ENCODE results near the gene CANT1. TPM values are rescaled to one million over a fixed set of nuclear protein-coding genes. Genes with fewer than 3 reads are reported as not detected.

Gene CANT1
- total and polyA plus RNA-seq, 9 of the 15 experiments (the other 6 are each of a cell fraction or from before 2014, with no cell fraction given) = 2.7 to 66.4 (median 22.5) TPM

GRCh38 chr17:79002796-79003593 lies 6.6 kb downstream of the CANT1 start:
- Histone ChIP-seq H3K36me3 (ENCODE audit: control insufficient read depth, insufficient read depth, low read length) (peaks cover 45% of the 10 kb centered on the region; the same call in 2 of the 3 replicates), H2AFZ (ENCODE audit: low read depth, low read length) (no peak overlapping the region), H3K9ac (ENCODE audit: insufficient read depth in 1 of 2, low read depth in 2 of 2, low read length in 2 of 2) (peak overlapping the region in 1 of 2 experiments; percentile 61; a peak in 1 of 4 replicates), H3K4me2 (ENCODE audit: insufficient read depth, low read length) (no peak overlapping the region), H3K4me3 (no peak overlapping the region), H3K27ac (ENCODE audit: extremely low read depth, low read depth, low read length) (no peak overlapping the region), H4K20me1 (replicated peaks; ENCODE audit: control insufficient read depth, insufficient read depth, low read length) (peaks cover 26% of the 10 kb centered on the region), H3K9me3 (replicated peaks; ENCODE audit: control insufficient read depth, insufficient read depth, low read depth, low read length) (no peaks in the 10 kb centered on the region), H3K27me3 (ENCODE audit: control insufficient read depth in 2 of 2, insufficient read depth in 2 of 2, low read length in 2 of 2) (no peaks in the 10 kb centered on the region), H3K79me2 (ENCODE audit: control insufficient read depth, insufficient read depth, low read length) (peaks cover 59% of the 10 kb centered on the region), H3K4me1 (replicated peaks in 1 of 2; ENCODE audit: control insufficient read depth in 2 of 2, insufficient read depth in 2 of 2, low read length in 2 of 2) (peaks cover 0 to 13% of the 10 kb centered on the region in 2 experiments; a peak in 3 of 5 replicates), H3K9me1 (ENCODE audit: control insufficient read depth, insufficient read depth, low read length) (peaks cover 11% of the 10 kb centered on the region)
- intact Hi-C loops (cut with micrococcal nuclease) (no loop called here), in situ Hi-C loops (cut with MboI) (no loop called here)
- FAIRE-seq (no peak), DNase-seq (ENCODE audit: extremely low read depth in 1 of 4, low spot score in 3 of 4) (no peak), ATAC-seq (no peak)
- ChIA-PET POLR2A (interaction anchor here (0.6 to 1.0 kb wide), 2 partner anchors 43 to 1224 kb away, joined by 3 read pairs; no protein-coding TSS in a partner anchor), CTCF (ENCODE audit: low intra/inter-chr PET ratio) (no interaction called here)
- TF ChIP-seq ZNF253 (CRISPR knock-in tag; conservative IDR thresholded peaks at IDR 0.05) = no peak
- TF ChIP-seq ZBTB8A (IDR thresholded peaks at IDR 0.05; ENCODE audit: partially characterized antibody) = no peak
- TF ChIP-seq ZNF143 (CRISPR knock-in tag; IDR thresholded peaks at IDR 0.05) = no peak
- 89% methylated on average over 20 of the region's 20 CpGs for WGBS (ENCODE audit: insufficient coverage, low coverage, missing lambda C conversion rate)
- no TSS peak for BruUV-seq (replicated peaks)

GRCh38 chr17:79002291-79002690 lies 7.3 kb downstream of the CANT1 start:
- ATAC-seq = no peak
- POLR2A ChIA-PET = interaction anchor here (0.6 to 1.4 kb wide), 3 partner anchors 11 to 1223 kb away, joined by 3 to 4 read pairs (median 3); partner anchors contain the start of gene ENGASE
- Histone ChIP-seq H3K9me1 (ENCODE audit: control insufficient read depth, insufficient read depth, low read length) (peaks cover 8% of the 10 kb centered on the region), H3K79me2 (ENCODE audit: control insufficient read depth, insufficient read depth, low read length) (peaks cover 52% of the 10 kb centered on the region), H3K9me3 (replicated peaks; ENCODE audit: control insufficient read depth, insufficient read depth, low read depth, low read length) (no peaks in the 10 kb centered on the region), H3K9ac (ENCODE audit: insufficient read depth in 1 of 2, low read depth in 2 of 2, low read length in 2 of 2) (no peak overlapping the region), H3K27ac (ENCODE audit: extremely low read depth, low read depth, low read length) (no peak overlapping the region), H4K20me1 (replicated peaks; ENCODE audit: control insufficient read depth, insufficient read depth, low read length) (peaks cover 26% of the 10 kb centered on the region), H3K4me1 (replicated peaks in 1 of 2; ENCODE audit: control insufficient read depth in 2 of 2, insufficient read depth in 2 of 2, low read length in 2 of 2) (peaks cover 0 to 10% of the 10 kb centered on the region in 2 experiments; a peak in 3 of 5 replicates), H3K4me3 (no peak overlapping the region), H2AFZ (ENCODE audit: low read depth, low read length) (no peak overlapping the region), H3K36me3 (ENCODE audit: control insufficient read depth, insufficient read depth, low read length) (peaks cover 45% of the 10 kb centered on the region; the same call in 2 of the 3 replicates), H3K4me2 (ENCODE audit: insufficient read depth, low read length) (no peak overlapping the region), H3K27me3 (ENCODE audit: control insufficient read depth in 2 of 2, insufficient read depth in 2 of 2, low read length in 2 of 2) (no peaks in the 10 kb centered on the region)
- DNase-seq (ENCODE audit: extremely low read depth in 1 of 4, low spot score in 3 of 4) = no peak
- BruUV-seq (replicated peaks) = no TSS peak
- no peak for FAIRE-seq
- no peak for TF ChIP-seq CTCFL (IDR thresholded peaks at IDR 0.05; ENCODE audit: borderline replicate concordance, insufficient read depth, low read depth, low read length, poor library complexity, severe bottlenecking)
- TF ChIP-seq ZSCAN29 (IDR thresholded peaks at IDR 0.05) = peak; percentile 55; the same call in 1 of the 2 replicates
- no peak for TF ChIP-seq SREBF1 (IDR thresholded peaks at IDR 0.05; ENCODE audit: borderline replicate concordance, low read depth, low read length)
- TF ChIP-seq ZNF589 (CRISPR knock-in tag; IDR thresholded peaks at IDR 0.05; ENCODE audit: low read depth) = no peak
- intact Hi-C loops (cut with micrococcal nuclease) (no loop called here), in situ Hi-C loops (cut with MboI) (no loop called here)
- CTCF ChIA-PET (ENCODE audit: low intra/inter-chr PET ratio) = no interaction called here
- WGBS (ENCODE audit: insufficient coverage, low coverage, missing lambda C conversion rate) = 90% methylated on average over 14 of the region's 14 CpGs
